AG09319 (cell line): ENCODE data around the gene BIRC7.
A peak's percentile ranks its signal among the peaks of the same experiment; 100 is the strongest.

Source experiments
- DNase-seq: peaks from one replicate; pipeline ENCODE4 v3.0.0-alpha.2; 2010; ENCODE audit warnings: low read depth; ENCODE audit errors: extremely low read depth
- TF ChIP-seq, protein P1 (sequence below): IDR thresholded peaks from 2 replicates; pipeline ENCODE4 v1.5.1; 2011; ENCODE audit warnings: low read depth, mild to moderate bottlenecking, inconsistent platforms, low read length, moderate library complexity

Gene BIRC7

DNA sequence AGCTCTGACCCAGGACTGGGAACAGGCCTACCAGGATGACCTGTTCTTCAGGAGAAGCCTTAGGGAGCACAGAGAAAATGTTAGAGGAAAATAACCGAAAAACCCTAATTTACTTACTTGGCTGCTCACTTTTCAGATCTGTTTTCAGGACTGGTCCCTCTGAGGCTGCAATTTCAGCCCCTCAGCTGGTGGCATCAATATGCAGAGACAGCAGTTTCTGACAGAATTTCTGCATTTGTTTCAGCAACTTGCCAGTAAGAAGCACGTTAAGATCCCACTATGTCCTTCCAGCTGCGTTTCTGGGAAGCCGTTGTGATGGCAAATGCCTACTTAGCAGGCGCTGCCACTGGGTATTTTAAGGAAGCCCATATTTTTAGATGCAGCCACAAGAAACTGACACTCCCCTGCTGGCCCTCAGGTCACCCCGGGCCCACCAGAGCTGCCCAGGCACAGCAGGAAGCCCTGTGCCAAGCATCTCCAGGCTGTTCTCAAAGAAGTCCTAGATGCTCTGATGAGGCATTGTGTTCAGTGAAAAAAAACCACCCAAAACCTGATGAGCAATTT is 27.3 kb upstream of the BIRC7 start:
- TF ChIP-seq, protein P1, sequence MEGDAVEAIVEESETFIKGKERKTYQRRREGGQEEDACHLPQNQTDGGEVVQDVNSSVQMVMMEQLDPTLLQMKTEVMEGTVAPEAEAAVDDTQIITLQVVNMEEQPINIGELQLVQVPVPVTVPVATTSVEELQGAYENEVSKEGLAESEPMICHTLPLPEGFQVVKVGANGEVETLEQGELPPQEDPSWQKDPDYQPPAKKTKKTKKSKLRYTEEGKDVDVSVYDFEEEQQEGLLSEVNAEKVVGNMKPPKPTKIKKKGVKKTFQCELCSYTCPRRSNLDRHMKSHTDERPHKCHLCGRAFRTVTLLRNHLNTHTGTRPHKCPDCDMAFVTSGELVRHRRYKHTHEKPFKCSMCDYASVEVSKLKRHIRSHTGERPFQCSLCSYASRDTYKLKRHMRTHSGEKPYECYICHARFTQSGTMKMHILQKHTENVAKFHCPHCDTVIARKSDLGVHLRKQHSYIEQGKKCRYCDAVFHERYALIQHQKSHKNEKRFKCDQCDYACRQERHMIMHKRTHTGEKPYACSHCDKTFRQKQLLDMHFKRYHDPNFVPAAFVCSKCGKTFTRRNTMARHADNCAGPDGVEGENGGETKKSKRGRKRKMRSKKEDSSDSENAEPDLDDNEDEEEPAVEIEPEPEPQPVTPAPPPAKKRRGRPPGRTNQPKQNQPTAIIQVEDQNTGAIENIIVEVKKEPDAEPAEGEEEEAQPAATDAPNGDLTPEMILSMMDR: no peak
- no peak for DNase-seq

DNA sequence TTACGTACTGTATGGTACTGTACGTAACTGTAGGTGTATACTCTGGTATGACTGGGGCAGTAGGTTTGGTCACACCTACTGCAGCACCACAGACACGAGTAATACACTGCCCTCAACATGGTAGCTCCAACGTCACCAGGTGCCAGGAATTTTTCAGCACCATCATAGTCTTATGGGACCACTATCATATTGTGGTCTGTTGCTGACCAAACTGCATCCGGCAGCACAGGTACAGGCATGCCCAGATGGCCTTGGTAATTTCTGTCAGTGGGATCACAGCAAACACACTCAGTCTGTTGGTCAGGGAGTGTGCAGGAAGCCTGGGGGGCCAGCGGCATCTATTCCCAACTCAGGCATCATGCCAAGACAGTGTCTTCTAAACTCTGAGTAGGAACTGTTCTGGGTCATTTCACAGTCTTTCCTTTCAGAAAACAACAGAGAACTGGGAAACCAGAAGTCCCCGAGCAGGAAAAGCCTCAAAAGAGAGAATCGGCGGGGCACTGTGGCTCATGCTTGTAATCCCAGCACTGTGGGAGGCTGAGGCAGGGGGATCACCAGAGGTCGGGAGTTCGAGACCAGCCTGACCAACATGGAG is 25.6 kb upstream of the BIRC7 start:
- DNase-seq: no peak
- TF ChIP-seq, protein P1: no peak

DNA sequence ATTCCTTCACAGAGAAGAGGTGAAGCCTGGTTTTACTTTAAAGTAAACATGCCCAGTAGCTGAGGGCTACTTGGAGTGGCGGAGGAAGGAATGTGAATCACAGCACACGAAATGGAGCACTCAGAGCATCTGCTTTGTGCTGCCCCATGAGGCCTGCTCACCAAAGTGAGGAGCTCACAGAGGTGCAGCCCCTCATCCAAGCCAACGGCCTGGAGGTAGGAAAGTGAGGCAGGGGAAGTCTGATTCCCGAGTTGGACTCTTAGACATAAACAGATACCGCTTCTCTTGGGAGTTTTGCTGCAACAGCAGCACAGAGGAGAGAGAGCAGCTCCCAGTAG is 23.3 kb upstream of the BIRC7 start:
- TF ChIP-seq, protein P1: no peak
- DNase-seq: no peak

DNA sequence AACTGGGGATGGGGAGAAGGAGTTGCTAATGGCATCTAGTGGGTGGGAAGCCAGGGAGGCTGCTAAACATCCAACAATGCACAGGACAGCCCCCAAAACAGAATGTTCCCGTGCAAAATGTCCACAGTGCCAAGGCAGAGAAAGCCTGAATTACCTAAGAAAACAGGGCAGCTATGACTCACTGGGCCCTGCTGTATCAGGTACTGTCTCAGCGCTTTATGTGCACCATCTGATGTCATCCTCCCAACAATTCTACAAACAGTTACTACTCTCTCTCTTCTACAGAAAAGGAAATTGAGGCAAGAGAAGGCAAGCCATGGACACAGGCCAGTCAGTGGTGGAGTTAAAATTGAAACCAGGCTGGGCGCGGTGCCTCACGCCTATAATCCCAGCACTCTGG is 22.9 kb upstream of the BIRC7 start:
- TF ChIP-seq, protein P1: no peak
- no peak for DNase-seq

DNA sequence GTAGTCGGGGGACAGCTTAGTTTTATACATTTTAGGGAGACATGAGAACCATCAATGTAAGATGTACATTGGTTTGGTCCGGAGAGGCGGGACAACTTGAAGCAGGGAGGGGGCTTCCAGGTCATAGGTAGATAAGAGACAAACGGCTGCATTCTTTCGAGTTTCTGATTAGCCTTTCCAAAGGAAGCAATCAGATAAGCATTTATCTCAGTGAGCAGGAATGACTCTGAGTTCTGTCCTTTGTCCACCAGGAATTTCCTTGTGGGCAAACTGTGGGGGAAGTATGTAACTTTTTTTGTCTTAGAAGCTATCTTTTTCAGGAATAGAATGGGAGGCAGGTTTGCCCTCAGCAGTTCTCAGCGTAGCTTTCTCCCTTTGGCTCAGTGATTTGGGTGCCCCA is 21.2 kb upstream of the BIRC7 start:
- no peak for DNase-seq
- TF ChIP-seq, protein P1: no peak

DNA sequence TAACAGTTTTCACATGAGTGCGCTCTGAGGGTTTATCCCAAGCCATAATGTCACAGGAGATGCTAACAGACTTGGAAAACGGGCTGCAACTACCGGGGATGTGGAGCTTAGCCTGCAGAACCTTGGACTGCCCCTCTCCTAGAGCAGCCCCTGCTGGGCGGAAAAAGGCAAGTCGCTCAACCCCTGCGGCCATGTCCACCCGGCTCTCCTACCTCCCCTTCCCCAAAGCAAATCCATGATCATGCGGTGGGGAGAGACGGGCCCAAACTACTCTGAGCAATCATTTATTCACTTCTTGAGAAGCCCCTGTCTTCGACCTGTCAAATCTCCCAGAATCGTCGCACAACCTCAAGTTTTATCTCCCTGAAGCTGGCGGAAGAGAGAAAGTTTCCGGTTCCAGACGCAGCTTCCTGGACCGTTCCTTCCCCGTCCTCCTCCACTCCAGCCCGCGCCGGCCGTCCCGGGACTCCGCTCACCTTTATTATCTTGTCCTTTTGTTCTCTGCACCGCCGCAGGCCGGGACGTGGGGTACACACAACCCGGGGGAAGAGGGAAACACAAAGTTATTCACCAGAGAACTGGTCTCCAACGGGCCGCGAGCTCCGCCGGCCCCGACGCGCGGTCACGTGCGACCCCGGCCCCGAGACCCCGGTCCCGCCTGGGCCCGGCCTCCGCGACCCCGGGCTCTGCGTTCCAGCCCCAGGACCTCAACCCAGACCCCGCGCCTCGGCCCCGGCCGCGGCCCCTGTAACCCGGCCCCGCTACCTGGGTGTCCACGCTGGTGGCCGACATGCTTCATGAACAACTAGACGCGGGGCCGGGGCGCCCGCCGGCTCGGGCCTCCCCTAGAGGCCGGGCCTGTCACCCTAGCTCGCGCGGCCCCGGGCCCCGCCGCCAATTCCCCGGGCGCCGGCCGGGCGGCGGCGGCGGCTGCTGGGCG is 20.3 kb upstream of the BIRC7 start:
- TF ChIP-seq, protein P1: peak; percentile 51
- DNase-seq: peak; percentile 16
